ENCODE measurements around the gene MACROD2. TPM values are rescaled to one million over a fixed set of nuclear protein-coding genes. Genes with fewer than 3 reads are reported as not detected.

The MACROD2 gene
- total and polyA plus RNA-seq, 2 experiments from 2014 or later, result 2.8 to 4.3 TPM

DNA sequence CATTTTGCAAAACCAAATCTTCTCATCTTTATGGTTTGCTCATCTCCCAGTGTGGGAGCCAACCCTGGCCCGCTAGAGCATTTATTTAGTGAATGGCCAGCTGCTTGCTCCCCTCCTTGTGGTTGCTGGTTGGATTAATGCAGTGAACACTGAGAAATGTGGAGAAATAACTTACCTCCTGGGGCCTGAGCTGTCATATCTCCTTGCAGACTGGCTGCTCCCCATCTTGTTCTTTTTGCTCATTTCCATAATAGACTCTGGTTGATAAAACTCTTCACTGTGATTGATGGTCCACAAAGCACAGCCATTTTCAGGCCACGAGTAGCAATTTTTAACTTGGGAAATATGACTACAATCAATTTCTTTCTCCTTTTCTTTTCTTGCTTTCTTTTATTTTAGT is 1420.6 kb downstream of the MACROD2 start:
- Histone ChIP-seq H3K27me3 (ENCODE audit: insufficient read depth) (no peaks in the 10 kb centered on the region), H3K4me3 (no peak overlapping the region), H2AFZ (no peak overlapping the region), H3K4me1 (ENCODE audit: insufficient read depth) (no peaks in the 10 kb centered on the region), H3K79me2 (replicated peaks; ENCODE audit: insufficient read depth) (no peaks in the 10 kb centered on the region), H3K27ac (ENCODE audit: low read depth) (no peak overlapping the region), H3K9me2 (ENCODE audit: insufficient read depth) (0 out of 2 replicates have a peak, but pooled peaks cover 4% of the 10 kb centered on the region), H3F3A (replicated peaks; ENCODE audit: low read depth) (no peaks in the 10 kb centered on the region), H3K36me3 (ENCODE audit: insufficient read depth) (no peaks in the 10 kb centered on the region), H3K4me2 (no peak overlapping the region), H4K20me1 (replicated peaks; ENCODE audit: insufficient read depth) (no peaks in the 10 kb centered on the region)
- Mint-ChIP-seq H3K4me1 (peaks cover 7% of the 10 kb centered on the region), H3K36me3 (ENCODE audit: low read depth) (no peaks in the 10 kb centered on the region), H3K9me3 (no peaks in the 10 kb centered on the region), H3K27ac (no peak overlapping the region), H3K27me3 (ENCODE audit: insufficient read depth, low read depth, poor library complexity) (no peaks in the 10 kb centered on the region), H3K4me3 (no peak overlapping the region)
- ATAC-seq (no peak), DNase-seq (ENCODE audit: low spot score) (no peak)
- TF ChIP-seq STAT1 (IDR thresholded peaks at IDR 0.05; ENCODE audit: unreplicated experiment) (no peak), POLR2AphosphoS5 (IDR thresholded peaks at IDR 0.05; ENCODE audit: low read depth) (no peak)
- TF ChIP-seq, protein P1, sequence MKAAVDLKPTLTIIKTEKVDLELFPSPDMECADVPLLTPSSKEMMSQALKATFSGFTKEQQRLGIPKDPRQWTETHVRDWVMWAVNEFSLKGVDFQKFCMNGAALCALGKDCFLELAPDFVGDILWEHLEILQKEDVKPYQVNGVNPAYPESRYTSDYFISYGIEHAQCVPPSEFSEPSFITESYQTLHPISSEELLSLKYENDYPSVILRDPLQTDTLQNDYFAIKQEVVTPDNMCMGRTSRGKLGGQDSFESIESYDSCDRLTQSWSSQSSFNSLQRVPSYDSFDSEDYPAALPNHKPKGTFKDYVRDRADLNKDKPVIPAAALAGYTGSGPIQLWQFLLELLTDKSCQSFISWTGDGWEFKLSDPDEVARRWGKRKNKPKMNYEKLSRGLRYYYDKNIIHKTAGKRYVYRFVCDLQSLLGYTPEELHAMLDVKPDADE (IDR thresholded peaks at IDR 0.05), result no peak

DNA sequence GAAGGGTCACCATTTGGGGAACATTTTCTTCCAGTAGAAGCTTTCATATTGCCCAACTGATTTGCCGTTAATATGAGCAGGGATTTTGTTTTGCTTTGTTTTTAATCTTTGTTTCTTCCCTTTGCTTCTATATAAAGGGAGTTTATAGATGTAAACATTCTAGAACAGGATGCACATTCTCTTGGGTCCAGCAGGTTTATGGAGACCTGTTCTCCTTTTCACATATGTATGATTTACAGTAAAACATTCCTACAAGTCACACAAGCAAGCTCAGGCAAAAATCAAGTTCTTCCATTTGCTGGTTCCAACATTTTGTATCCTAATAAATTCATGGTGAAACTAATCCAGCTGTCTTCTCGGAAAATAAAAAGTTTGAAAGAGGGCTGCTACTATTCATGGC is 1424.5 kb downstream of the MACROD2 start:
- Histone ChIP-seq H2AFZ (no peak overlapping the region), H3K9me2 (ENCODE audit: insufficient read depth) (peaks cover 15% of the 10 kb centered on the region), H4K20me1 (replicated peaks; ENCODE audit: insufficient read depth) (no peaks in the 10 kb centered on the region), H3K4me1 (ENCODE audit: insufficient read depth) (no peaks in the 10 kb centered on the region), H3K79me2 (replicated peaks; ENCODE audit: insufficient read depth) (no peaks in the 10 kb centered on the region), H3K27me3 (ENCODE audit: insufficient read depth) (no peaks in the 10 kb centered on the region), H3K27ac (ENCODE audit: low read depth) (no peak overlapping the region), H3F3A (replicated peaks; ENCODE audit: low read depth) (no peaks in the 10 kb centered on the region), H3K4me3 (no peak overlapping the region), H3K36me3 (ENCODE audit: insufficient read depth) (no peaks in the 10 kb centered on the region), H3K4me2 (no peak overlapping the region)
- Mint-ChIP-seq H3K36me3 (ENCODE audit: low read depth) (no peaks in the 10 kb centered on the region), H3K27me3 (ENCODE audit: insufficient read depth, low read depth, poor library complexity) (no peaks in the 10 kb centered on the region), H3K9me3 (no peaks in the 10 kb centered on the region), H3K4me3 (no peak overlapping the region), H3K27ac (no peak overlapping the region), H3K4me1 (no peaks in the 10 kb centered on the region)
- ATAC-seq, result no peak
- no peak for DNase-seq (ENCODE audit: low spot score)
- TF ChIP-seq, protein P2, sequence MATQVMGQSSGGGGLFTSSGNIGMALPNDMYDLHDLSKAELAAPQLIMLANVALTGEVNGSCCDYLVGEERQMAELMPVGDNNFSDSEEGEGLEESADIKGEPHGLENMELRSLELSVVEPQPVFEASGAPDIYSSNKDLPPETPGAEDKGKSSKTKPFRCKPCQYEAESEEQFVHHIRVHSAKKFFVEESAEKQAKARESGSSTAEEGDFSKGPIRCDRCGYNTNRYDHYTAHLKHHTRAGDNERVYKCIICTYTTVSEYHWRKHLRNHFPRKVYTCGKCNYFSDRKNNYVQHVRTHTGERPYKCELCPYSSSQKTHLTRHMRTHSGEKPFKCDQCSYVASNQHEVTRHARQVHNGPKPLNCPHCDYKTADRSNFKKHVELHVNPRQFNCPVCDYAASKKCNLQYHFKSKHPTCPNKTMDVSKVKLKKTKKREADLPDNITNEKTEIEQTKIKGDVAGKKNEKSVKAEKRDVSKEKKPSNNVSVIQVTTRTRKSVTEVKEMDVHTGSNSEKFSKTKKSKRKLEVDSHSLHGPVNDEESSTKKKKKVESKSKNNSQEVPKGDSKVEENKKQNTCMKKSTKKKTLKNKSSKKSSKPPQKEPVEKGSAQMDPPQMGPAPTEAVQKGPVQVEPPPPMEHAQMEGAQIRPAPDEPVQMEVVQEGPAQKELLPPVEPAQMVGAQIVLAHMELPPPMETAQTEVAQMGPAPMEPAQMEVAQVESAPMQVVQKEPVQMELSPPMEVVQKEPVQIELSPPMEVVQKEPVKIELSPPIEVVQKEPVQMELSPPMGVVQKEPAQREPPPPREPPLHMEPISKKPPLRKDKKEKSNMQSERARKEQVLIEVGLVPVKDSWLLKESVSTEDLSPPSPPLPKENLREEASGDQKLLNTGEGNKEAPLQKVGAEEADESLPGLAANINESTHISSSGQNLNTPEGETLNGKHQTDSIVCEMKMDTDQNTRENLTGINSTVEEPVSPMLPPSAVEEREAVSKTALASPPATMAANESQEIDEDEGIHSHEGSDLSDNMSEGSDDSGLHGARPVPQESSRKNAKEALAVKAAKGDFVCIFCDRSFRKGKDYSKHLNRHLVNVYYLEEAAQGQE (IDR thresholded peaks at IDR 0.05; ENCODE audit: unreplicated experiment), result no peak
- TF ChIP-seq, protein P3, sequence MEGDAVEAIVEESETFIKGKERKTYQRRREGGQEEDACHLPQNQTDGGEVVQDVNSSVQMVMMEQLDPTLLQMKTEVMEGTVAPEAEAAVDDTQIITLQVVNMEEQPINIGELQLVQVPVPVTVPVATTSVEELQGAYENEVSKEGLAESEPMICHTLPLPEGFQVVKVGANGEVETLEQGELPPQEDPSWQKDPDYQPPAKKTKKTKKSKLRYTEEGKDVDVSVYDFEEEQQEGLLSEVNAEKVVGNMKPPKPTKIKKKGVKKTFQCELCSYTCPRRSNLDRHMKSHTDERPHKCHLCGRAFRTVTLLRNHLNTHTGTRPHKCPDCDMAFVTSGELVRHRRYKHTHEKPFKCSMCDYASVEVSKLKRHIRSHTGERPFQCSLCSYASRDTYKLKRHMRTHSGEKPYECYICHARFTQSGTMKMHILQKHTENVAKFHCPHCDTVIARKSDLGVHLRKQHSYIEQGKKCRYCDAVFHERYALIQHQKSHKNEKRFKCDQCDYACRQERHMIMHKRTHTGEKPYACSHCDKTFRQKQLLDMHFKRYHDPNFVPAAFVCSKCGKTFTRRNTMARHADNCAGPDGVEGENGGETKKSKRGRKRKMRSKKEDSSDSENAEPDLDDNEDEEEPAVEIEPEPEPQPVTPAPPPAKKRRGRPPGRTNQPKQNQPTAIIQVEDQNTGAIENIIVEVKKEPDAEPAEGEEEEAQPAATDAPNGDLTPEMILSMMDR (conservative IDR thresholded peaks at IDR 0.05; ENCODE audit: low read depth in 2 of 2), result no peak
- TF ChIP-seq, protein P1 (IDR thresholded peaks at IDR 0.05), result no peak
- TF ChIP-seq EZH2 (IDR thresholded peaks at IDR 0.05; ENCODE audit: low read depth, unreplicated experiment), result no peak
- no peak for TF ChIP-seq ZNF114 (CRISPR knock-in tag; IDR thresholded peaks at IDR 0.05)
- no peak for TF ChIP-seq POLR2AphosphoS5 (IDR thresholded peaks at IDR 0.05; ENCODE audit: low read depth)

All from GM23338 (cell line).